ENCODE measurements around the gene ZSCAN30.

- no peak for TF ChIP-seq POLR2AphosphoS5 (IDR thresholded peaks at IDR 0.05; ENCODE audit: low read depth, low read length)
- TF ChIP-seq POLR2A (IDR thresholded peaks at IDR 0.05; ENCODE audit: low read depth, low read length), result no peak
- no peak for TF ChIP-seq TAF1 (IDR thresholded peaks at IDR 0.05; ENCODE audit: borderline replicate concordance, low read depth, low read length)
Observed at GRCh38 chr18:35267809-35268208, 22.2 kb downstream of the ZSCAN30 start.
